ENCODE results near the gene ETFRF1. TPM values are rescaled to one million over a fixed set of nuclear protein-coding genes. Genes with fewer than 3 reads are reported as not detected.

Gene ETFRF1
- total and polyA plus RNA-seq, 2 of the 8 experiments (the other 6 are each of a cell fraction or from before 2014, with no cell fraction given) = 4.3 to 7.7 TPM

- WGBS, 2 experiments (ENCODE audit: extremely low coverage in 1 of 2, insufficient coverage in 1 of 2, insufficient read length in 1 of 2, insufficient replicate concordance in 2 of 2, low coverage in 1 of 2, low lambda C conversion rate in 2 of 2, missing lambda C conversion rate in 1 of 2) = 100% methylated on average over 1 of the region's 1 CpG; no CpG with 5 or more reads in 1 of the 2 experiments
- H4K91ac ChIP-seq (replicated peaks; ENCODE audit: insufficient read length, low read length) = no peak overlapping the region
- H3K36me3 ChIP-seq (ENCODE audit: control insufficient read depth in 2 of 4, insufficient read depth in 4 of 4, low read length in 3 of 4) = peaks cover 0 to 3% (median 0%) of the 10 kb centered on the region in 4 experiments; a peak in 1 of 8 replicates
- H2BK20ac ChIP-seq (ENCODE audit: low read length) = no peak overlapping the region
- ChIA-PET CTCF (ENCODE audit: partially characterized antibody) (no interaction called here), POLR2A (ENCODE audit: partially characterized antibody) (no interaction called here)
- H3K56ac ChIP-seq (replicated peaks; ENCODE audit: insufficient read length, low read depth, low read length) = no peak overlapping the region
- no peak overlapping the region for H2BK15ac ChIP-seq (ENCODE audit: low read length)
- no peaks in the 10 kb centered on the region for H3K9me3 ChIP-seq (ENCODE audit: insufficient read depth in 2 of 2, low read depth in 1 of 2, low read length in 1 of 2)
- FAIRE-seq (no peak), DNase-seq (ENCODE audit: low read depth in 1 of 2, low spot score in 2 of 2) (no peak)
- no peak overlapping the region for H3K9ac ChIP-seq (replicated peaks in 1 of 4; ENCODE audit: extremely low read depth in 1 of 4, low read depth in 3 of 4, low read length in 3 of 4)
- no peaks in the 10 kb centered on the region for H3K27me3 ChIP-seq (replicated peaks in 1 of 4; ENCODE audit: control insufficient read depth in 3 of 4, extremely low read depth in 1 of 4, insufficient read depth in 3 of 4, low read length in 3 of 4)
- no peak overlapping the region for H2BK120ac ChIP-seq (replicated peaks; ENCODE audit: low read depth, low read length)
- no peak overlapping the region for H2BK12ac ChIP-seq (ENCODE audit: low read depth, low read length)
- no peaks in the 10 kb centered on the region for H3K79me1 ChIP-seq (ENCODE audit: low read depth, low read length)
- no peak overlapping the region for H3K18ac ChIP-seq (ENCODE audit: extremely low read depth, low read length)
- H4K20me1 ChIP-seq (replicated peaks in 1 of 2; ENCODE audit: control insufficient read depth in 1 of 2, insufficient read depth in 2 of 2, low read length in 2 of 2) = peaks cover 0 to 2% of the 10 kb centered on the region in 2 experiments
- H3K4me3 ChIP-seq (ENCODE audit: extremely low read depth in 1 of 4, insufficient read depth in 2 of 4, low read depth in 3 of 4, low read length in 4 of 4) = no peak overlapping the region
- no peak overlapping the region for H3K4me2 ChIP-seq (ENCODE audit: insufficient read depth in 1 of 2, low read depth in 2 of 2, low read length in 2 of 2)
- TF ChIP-seq SAP30 (IDR thresholded peaks at IDR 0.05; ENCODE audit: insufficient read depth, insufficient replicate concordance, low read length) (no peak), ASH2L (IDR thresholded peaks at IDR 0.05; ENCODE audit: low read length) (no peak)
- H3K79me2 ChIP-seq (ENCODE audit: control insufficient read depth in 1 of 2, insufficient read depth in 2 of 2, low read length in 2 of 2) = no peaks in the 10 kb centered on the region
- no peak overlapping the region for H3K4ac ChIP-seq (replicated peaks; ENCODE audit: insufficient read length, low read depth, low read length)
- no peak overlapping the region for H2AFZ ChIP-seq (ENCODE audit: low read length)
- no peak overlapping the region for H3K14ac ChIP-seq (ENCODE audit: insufficient read length)
- H2BK5ac ChIP-seq (ENCODE audit: low read depth, low read length) = no peak overlapping the region
- H3K27ac ChIP-seq (ENCODE audit: low read depth, low read length) = no peak overlapping the region
- no peak overlapping the region for H4K5ac ChIP-seq (ENCODE audit: insufficient read length, low read depth, low read length)
- H4K8ac ChIP-seq (ENCODE audit: extremely low read depth, insufficient read depth, low read length) = no peak overlapping the region
- no peak overlapping the region for H2AK5ac ChIP-seq (ENCODE audit: low read depth, low read length)
- H3K23me2 ChIP-seq (ENCODE audit: low read depth, low read length) = no peaks in the 10 kb centered on the region
- no peak overlapping the region for H3K23ac ChIP-seq (ENCODE audit: insufficient read length)
- H3K4me1 ChIP-seq (replicated peaks in 1 of 4; ENCODE audit: control insufficient read depth in 3 of 4, insufficient read depth in 4 of 4, low read length in 3 of 4) = peaks cover 0 to 3% (median 0%) of the 10 kb centered on the region in 4 experiments; a peak in 1 of 7 replicates
Measured at GRCh38 chr12:25200703-25201102, 5.7 kb downstream of the ETFRF1 start.

Measured in H1 (cell line).